ENCODE results near the gene ANKH.

DNA sequence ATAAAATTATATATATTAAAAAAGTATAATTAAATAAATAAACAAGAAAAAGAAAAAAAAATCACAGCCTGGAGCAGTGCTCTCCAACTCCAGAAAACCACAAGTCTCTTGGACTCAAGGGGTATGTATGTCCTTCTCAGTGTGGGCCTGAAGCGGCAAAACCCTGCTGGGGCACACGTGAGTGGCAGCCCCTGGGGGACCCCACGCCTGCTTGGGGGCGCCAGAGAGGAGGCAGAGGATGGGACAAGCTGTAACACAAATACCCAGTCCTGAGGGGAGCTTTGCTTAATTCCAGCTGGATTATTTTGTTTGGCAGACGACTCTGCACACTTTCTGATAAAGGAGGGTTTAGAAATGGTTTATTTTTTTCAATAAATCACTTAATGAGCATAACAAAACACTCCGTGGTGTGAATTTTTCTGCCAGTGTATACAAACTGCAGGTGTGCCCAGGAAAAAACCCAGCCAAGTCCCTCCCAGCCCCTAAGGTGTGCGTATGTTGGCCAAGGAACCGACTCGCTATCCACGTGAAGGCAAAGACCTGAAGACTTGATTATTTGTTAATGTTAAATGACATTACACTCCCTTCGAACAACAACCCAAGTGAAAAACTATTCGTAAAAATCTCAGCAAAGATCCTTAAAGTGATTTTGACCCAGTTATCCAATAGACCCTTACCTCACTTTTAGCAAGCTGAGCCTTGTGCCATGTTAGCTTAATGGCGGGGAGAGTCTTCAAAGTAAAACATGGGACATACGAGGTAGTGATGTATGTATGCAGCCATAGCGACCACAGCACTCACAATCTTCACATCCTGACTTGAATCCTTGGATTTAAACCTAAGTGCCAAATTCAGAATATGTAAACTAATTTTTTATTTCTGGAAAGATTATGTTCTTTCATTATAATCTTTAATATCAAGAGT, 32.9 kb downstream of the ANKH start:
- TF ChIP-seq YY1 (IDR thresholded peaks at IDR 0.05; ENCODE audit: insufficient read depth, insufficient read length) (no peak), SUZ12 (IDR thresholded peaks at IDR 0.05; ENCODE audit: extremely low read depth, insufficient read depth, insufficient read length) (no peak), ZNF274 (IDR thresholded peaks at IDR 0.05; ENCODE audit: low read depth, low read length) (no peak)
